K562 (cell line): ENCODE data around the gene ATP13A1.

Experiments
- CCAR2 ChIP-seq: fragments of 200-400 bp; formaldehyde crosslinking; IDR thresholded peaks from 2 replicates; pipeline ENCODE4 v1.6.1; 2017; ENCODE audit warnings: mild to moderate bottlenecking, low read depth, low read length
- FOXO4 ChIP-seq: fragments of 450-650 bp; formaldehyde crosslinking; IDR thresholded peaks from 2 replicates; pipeline ENCODE4 v1.4.0; 2020; ENCODE audit warnings: mild to moderate bottlenecking, moderate library complexity
- ILK ChIP-seq: fragments of 450-650 bp; IDR thresholded peaks from 2 replicates; pipeline ENCODE4 v1.6.1; 2016; ENCODE audit warnings: missing genetic modification characterization, low read depth, mild to moderate bottlenecking, missing compliant biosample characterization, moderate library complexity, borderline replicate concordance
- KDM1A ChIP-seq, 2 experiments: fragments of 450-650 bp; IDR thresholded peaks; 2 replicates each; pipeline ENCODE4 v1.6.1; 2016; ENCODE audit warnings: mild to moderate bottlenecking in 2 of 2
- MEF2A ChIP-seq: IDR thresholded peaks from 2 replicates; pipeline ENCODE4 v1.6.1; 2011; ENCODE audit warnings: low read depth, mild to moderate bottlenecking, low read length, moderate library complexity; ENCODE audit not compliant: control insufficient read depth
- MEF2D ChIP-seq: conservative IDR thresholded peaks from 2 replicates; pipeline ENCODE4 v1.6.1; 2016; ENCODE audit warnings: low read depth, missing genetic modification characterization, missing compliant biosample characterization
- MYC ChIP-seq, 2 experiments: fragments of 250-450 bp in 1 of 2; sonication (Bioruptor Pico) in 1 of 2; IDR thresholded peaks; 2 replicates each; pipeline versions ENCODE4 v1.5.1 to v1.6.1; 2012 to 2021; ENCODE audit warnings: low read depth in 2 of 2, borderline replicate concordance in 1 of 2, improper control_type of control experiment in 1 of 2, low read length in 1 of 2, mild to moderate bottlenecking in 1 of 2, moderate library complexity in 1 of 2
- NR2C2 ChIP-seq, 2 experiments: fragments of 200-800 bp in 1 of 2; sonication (Bioruptor generic) in 1 of 2; sonication (generic) in 1 of 2; formaldehyde crosslinking in 1 of 2; IDR thresholded peaks; 2 replicates each; pipeline versions ENCODE4 v1.6.1 to v1.8.0; 2016 to 2022; ENCODE audit warnings: mild to moderate bottlenecking in 1 of 2, missing compliant biosample characterization in 1 of 2, missing genetic modification characterization in 1 of 2, missing genetic modification reagents in 1 of 2
- PHF8 ChIP-seq: fragments of 200-600 bp; sonication (generic); IDR thresholded peaks from 2 replicates; pipeline ENCODE4 v1.6.1; 2012; ENCODE audit warnings: mixed run types, mild to moderate bottlenecking, inconsistent platforms, low read length, moderate library complexity, borderline replicate concordance
- POLR2AphosphoS5 ChIP-seq: IDR thresholded peaks from 2 replicates; pipeline ENCODE4 v1.6.1; 2011; ENCODE audit warnings: mild to moderate bottlenecking, low read depth, low read length, moderate library complexity; ENCODE audit not compliant: control insufficient read depth, insufficient read depth
- SAFB2 ChIP-seq: fragments of 200-400 bp; formaldehyde crosslinking; IDR thresholded peaks from 2 replicates; pipeline ENCODE4 v1.6.1; 2018; ENCODE audit warnings: borderline replicate concordance, low read length, low read depth, moderate library complexity; ENCODE audit not compliant: severe bottlenecking
- SIN3A ChIP-seq, 2 experiments: fragments of 150-350 bp in 1 of 2; IDR thresholded peaks; 2 replicates each; pipeline ENCODE4 v1.6.1; 2011 to 2016; ENCODE audit warnings: borderline replicate concordance in 2 of 2, low read depth in 2 of 2, low read length in 2 of 2, mild to moderate bottlenecking in 2 of 2, moderate library complexity in 2 of 2; ENCODE audit not compliant: control insufficient read depth in 1 of 2
- THRA ChIP-seq: fragments of 450-650 bp; IDR thresholded peaks from 2 replicates; pipeline ENCODE4 v1.6.1; 2017; ENCODE audit warnings: mild to moderate bottlenecking, moderate library complexity
- ZBTB1 ChIP-seq: sonication (generic); formaldehyde crosslinking; IDR thresholded peaks from 2 replicates; pipeline ENCODE4 v1.8.1; 2023; ENCODE audit warnings: missing genetic modification reagents, low read depth, mild to moderate bottlenecking, borderline replicate concordance

- TF ChIP-seq ILK (tag): no peak
- TF ChIP-seq POLR2AphosphoS5: no peak
- TF ChIP-seq NR2C2 (CRISPR knock-in tag; IDR thresholded peaks at IDR 0.05): no peak
- TF ChIP-seq NR2C2 (tag; IDR thresholded peaks at IDR 0.05): no peak
- TF ChIP-seq THRA: no peak
- TF ChIP-seq FOXO4 (CRISPR knock-in tag): no peak
- TF ChIP-seq PHF8: no peak
- no peak for TF ChIP-seq CCAR2
- TF ChIP-seq MYC (IDR thresholded peaks at IDR 0.05; ENCODE audit: low read depth, low read length): no peak
- no peak for TF ChIP-seq MYC (CRISPR knock-in tag; IDR thresholded peaks at IDR 0.05; ENCODE audit: borderline replicate concordance, low read depth)
- no peak for TF ChIP-seq MEF2D (tag)
- TF ChIP-seq SIN3A (IDR thresholded peaks at IDR 0.05; ENCODE audit: borderline replicate concordance in 2 of 2, control insufficient read depth in 1 of 2, low read depth in 2 of 2, low read length in 2 of 2): no peak
- TF ChIP-seq ZBTB1 (CRISPR knock-in tag): no peak
- no peak for TF ChIP-seq KDM1A (IDR thresholded peaks at IDR 0.05)
- TF ChIP-seq SAFB2: no peak
- no peak for TF ChIP-seq MEF2A
These were observed 16.2 kb downstream of the ATP13A1 start for GRCh38 chr19:19647037-19647835.
